H54 (cell line): ENCODE results near the gene DDX42.

Source experiments
- DNase-seq: peaks from one replicate; pipeline ENCODE4 v3.0.0; 2011; ENCODE audit warnings: low spot score, mixed read lengths; ENCODE audit not compliant: insufficient read length
- FAIRE-seq: peaks from 3 replicates; lab custom pipeline; 2011; peaks lifted over from hg19 to GRCh38; lab: Jason Lieb, UNC
- POLR2A ChIP-seq: IDR thresholded peaks from 2 replicates; pipeline ENCODE4 v1.6.1; 2011; ENCODE audit warnings: low read depth, mild to moderate bottlenecking, low read length

Gene DDX42, protein sequence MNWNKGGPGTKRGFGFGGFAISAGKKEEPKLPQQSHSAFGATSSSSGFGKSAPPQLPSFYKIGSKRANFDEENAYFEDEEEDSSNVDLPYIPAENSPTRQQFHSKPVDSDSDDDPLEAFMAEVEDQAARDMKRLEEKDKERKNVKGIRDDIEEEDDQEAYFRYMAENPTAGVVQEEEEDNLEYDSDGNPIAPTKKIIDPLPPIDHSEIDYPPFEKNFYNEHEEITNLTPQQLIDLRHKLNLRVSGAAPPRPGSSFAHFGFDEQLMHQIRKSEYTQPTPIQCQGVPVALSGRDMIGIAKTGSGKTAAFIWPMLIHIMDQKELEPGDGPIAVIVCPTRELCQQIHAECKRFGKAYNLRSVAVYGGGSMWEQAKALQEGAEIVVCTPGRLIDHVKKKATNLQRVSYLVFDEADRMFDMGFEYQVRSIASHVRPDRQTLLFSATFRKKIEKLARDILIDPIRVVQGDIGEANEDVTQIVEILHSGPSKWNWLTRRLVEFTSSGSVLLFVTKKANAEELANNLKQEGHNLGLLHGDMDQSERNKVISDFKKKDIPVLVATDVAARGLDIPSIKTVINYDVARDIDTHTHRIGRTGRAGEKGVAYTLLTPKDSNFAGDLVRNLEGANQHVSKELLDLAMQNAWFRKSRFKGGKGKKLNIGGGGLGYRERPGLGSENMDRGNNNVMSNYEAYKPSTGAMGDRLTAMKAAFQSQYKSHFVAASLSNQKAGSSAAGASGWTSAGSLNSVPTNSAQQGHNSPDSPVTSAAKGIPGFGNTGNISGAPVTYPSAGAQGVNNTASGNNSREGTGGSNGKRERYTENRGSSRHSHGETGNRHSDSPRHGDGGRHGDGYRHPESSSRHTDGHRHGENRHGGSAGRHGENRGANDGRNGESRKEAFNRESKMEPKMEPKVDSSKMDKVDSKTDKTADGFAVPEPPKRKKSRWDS

DNA sequence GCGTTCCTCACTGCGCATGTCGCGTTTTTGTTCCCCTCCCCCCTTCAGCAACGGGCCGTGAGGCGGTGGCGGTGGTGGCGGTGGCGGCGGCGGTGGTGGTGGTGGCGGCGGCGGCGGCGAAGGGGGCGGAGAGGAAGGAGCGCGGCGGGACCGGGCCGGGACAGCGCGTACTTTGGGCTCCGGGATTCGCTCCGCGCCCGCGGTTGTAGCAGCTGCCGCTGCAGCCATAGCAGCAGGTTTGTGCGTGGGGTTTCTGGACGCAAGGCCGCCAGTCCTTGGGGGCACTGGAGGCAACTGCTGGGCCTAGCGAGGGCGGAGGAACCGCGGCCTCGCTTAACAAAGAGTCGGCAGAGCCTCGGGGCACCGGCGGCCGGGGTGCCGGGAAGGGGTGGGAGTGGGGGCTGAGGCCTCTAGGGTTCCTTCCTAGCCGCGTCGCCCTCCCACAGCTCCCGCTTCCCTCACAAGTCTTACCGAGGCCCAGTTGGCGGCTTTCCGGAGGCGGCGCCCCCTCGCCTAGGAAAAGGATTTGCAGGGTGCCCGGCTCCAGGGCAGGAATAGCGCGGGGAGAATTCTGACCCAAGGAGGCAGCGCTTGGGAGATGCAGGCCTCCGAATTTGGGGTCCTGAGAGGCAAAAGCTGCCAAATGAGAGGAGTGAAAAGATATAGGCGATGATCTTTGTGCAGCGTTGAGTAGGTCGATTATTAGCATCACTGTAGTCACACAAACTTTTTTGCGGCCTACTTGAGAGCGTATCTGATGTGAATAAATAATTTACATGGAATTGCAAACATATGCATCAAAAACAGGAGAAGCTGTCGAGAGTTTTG, at the start of gene DDX42:
Gene DDX42, plus strand, starts transcription at position 30 of the 828 bp plus-strand sequence. CDS start 12,880 bp downstream, outside the sequence.
- peak; percentile 87 for TF ChIP-seq POLR2A
- no peak for FAIRE-seq
- DNase-seq: peak; percentile 44

DNA sequence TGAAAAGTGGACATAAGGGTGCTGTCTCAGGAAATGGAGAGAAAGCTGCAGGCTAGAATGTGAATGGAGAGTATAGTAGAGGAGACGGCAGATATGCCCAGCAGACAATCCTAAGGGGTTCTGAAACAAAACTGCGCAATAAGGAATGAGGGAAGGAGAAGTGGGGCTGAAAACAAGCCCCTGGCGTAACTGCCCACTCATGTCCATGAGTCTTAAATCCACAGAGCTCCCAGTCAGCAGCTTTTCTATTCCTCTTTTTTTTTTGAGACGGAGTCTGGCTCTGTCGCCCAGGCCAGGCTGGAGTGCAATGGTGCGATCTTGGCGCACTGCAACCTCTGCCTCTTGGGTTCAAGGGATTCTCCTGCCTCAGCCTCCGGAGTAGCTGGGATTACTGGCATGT, 38.3 kb upstream of the DDX42 start:
- TF ChIP-seq POLR2A: no peak
- DNase-seq (no peak), FAIRE-seq (no peak)

DNA sequence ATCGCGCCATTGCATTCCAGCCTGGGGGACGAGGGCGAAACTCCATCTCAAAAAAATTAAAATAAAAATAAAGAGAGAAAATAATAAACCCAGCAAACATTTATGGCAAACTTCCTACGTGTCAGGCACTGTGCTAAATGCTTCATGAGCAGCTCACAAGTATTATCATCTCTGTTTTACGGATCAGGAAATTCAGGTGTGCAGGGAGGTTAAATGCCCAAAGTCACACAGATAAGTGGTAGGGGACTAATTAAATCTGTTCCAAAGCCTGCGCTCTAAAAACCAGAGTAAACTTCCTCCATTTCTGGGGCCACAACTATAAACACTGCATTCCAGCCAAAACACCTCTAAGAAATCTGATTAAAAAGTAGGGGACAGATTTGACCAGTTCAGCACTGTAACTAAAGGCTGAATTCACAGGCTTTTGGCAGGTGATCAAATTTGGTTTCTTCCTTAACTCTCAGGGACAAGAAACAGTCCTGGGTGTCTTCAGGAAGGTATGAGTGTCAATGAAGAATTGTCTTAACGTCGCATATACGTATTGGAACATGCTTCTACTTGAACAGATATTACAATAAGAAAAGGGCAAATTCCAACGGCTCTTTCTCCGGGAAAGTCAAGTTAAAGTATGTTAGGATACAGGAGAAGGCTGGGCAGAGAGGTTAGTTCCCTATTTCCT, 33.4 kb upstream of the DDX42 start:
- FAIRE-seq: no peak
- TF ChIP-seq POLR2A: no peak
- DNase-seq: peak; percentile 9

DNA sequence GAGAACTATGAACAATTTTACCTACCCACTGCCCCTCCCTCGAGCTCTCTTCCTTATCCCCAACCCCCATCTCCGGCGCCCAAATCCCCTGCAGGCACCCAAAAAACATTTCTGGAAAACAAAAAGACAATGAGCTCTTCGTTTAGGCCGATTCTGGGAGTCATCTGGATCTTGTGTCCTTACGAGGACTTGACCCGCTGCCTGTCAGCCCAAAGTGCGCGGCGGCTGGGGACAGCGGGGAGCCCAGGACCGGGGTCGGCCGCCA, 32.9 kb upstream of the DDX42 start:
- FAIRE-seq: no peak
- DNase-seq: no peak
- TF ChIP-seq POLR2A: no peak

DNA sequence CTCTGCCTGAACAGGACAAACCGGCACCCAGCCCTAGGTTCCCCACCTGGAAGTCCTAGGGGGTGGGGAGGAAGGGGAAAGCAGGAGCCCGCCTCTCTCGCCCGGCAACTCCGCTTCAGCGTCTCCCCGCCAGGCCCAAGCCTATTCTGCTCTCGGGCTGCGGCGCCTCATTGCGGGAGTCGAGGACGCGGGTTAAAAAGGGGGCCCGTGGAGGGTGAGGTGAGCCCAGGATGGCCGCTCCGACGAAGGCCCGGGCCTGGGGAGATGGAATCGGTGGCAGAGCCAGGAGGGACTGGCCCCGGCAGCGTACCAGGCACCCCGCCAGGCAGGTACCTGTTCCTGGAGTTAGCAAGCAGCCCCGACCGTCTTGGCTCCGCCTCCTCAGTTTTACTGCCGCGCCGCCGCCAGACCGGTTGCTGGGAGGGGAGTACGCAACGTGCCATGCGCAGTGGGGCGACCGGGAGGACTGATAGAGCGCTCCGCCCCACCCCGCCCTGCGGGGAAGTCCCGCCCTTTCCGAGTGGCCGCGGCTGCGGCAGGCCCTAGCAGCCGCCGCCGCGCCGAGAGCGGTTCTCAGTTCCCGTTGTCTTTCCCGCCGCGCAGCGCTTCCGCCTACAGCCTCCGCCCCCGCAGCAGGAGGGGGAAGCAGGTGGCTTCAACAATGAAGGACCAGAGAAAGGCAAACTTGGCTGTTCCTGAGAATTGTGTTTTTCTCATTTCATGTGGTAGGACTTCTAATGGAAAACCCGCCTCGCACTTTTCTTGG, 32.4 kb upstream of the DDX42 start, which contains the start of gene STRADA:
Gene STRADA, minus strand, starts transcription at position 392 of the 766 bp plus-strand sequence. CDS start 13,430 bp downstream, outside the sequence.
- FAIRE-seq (peak; percentile 90), DNase-seq (peak; percentile 95)
- peak; percentile 70 for TF ChIP-seq POLR2A

DNA sequence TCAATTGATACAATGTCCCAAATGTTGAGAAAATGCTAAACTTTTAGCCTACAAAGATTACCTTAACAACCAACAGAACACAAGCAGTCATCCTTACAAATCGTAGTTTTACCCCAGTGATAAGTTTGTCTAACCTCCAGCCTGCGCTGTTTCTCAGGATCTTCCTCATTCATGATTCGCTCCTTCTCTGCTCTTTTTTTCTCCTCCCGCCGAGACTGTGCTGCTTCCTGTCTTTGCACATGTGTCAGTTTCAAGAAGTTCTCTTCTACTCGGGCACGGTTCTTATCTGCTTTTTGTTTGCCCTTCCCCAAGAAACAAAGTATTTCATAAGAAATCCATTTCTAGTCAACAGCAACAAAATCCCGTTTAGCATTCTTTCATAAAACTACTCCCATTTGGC, 22.2 kb upstream of the DDX42 start:
- no peak for TF ChIP-seq POLR2A
- no peak for FAIRE-seq
- no peak for DNase-seq

DNA sequence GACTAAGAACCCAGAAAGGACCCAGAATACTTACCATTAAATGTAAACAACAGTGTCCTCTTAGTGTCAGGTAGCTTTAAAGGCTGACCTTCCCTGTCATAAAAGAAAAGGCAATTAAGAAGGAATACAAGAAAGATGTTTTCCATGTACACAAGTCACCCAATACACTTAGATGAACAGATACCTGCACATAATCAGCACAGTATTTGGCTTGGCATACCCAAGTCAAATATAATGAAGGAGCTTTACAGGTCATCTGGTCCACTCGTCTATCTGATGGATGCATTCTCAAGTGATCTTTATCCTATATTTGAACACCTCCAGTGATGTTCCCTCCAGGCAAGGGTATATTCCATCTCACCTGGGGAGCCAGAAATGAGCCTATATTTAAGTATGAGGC, 21.3 kb upstream of the DDX42 start:
- TF ChIP-seq POLR2A: no peak
- DNase-seq (no peak), FAIRE-seq (no peak)

DNA sequence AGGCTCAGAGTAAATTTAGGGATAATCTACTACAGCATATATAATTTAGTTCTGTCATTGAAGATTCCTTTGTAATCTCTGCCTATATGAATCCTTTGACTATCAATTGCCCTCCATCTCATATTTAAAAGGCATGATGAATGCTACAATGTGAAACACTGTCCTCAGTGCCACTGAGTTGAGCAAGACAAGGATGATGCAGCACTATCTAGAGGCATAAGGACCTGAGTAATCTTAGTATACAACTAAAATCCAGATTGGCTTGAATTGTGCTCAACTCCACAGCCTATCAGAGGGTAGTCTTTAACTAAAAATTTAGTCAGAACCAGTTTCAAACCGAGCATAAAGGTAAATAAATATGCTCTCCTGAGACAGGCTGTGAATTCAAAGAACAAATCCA, 20.8 kb upstream of the DDX42 start:
- TF ChIP-seq POLR2A: no peak
- DNase-seq (no peak), FAIRE-seq (no peak)

DNA sequence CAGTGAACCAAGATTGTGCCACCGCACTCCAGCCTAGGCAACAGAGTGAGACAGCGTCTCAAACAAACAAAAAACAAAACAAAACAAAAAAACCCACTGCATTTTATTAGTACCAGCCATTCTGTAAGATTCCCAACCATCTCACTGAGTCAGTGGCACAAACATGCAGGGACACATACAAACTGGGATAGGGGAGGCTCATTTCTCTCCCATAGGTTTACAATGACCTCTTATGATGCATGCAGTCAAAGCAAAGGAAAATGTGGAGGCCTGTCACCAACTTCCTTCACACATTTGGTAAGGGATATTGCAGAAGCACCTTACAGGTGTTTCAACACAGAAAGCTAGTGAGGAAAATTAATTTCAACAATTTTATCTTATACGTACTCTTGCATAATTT, 19.9 kb upstream of the DDX42 start:
- FAIRE-seq (no peak), DNase-seq (no peak)
- no peak for TF ChIP-seq POLR2A

DNA sequence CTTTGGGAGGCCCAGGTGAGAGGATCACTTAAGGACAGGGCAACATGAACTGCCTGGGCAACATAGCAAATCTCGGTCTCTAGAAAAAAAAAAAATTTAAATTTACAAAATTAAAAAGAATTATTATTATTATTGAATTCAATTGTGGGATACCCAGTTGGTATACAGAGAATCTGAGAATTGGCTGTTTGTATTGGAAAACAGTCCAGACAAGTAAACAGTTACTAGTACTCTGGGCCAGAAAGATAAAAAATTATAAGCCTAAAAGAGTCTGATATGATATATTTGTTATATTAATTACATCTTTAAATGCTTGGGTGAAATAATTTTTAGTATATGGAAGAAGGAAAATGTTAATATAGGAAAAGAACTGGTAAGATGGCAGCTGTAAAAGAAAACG, 15.5 kb upstream of the DDX42 start:
- no peak for FAIRE-seq
- no peak for TF ChIP-seq POLR2A
- no peak for DNase-seq

DNA sequence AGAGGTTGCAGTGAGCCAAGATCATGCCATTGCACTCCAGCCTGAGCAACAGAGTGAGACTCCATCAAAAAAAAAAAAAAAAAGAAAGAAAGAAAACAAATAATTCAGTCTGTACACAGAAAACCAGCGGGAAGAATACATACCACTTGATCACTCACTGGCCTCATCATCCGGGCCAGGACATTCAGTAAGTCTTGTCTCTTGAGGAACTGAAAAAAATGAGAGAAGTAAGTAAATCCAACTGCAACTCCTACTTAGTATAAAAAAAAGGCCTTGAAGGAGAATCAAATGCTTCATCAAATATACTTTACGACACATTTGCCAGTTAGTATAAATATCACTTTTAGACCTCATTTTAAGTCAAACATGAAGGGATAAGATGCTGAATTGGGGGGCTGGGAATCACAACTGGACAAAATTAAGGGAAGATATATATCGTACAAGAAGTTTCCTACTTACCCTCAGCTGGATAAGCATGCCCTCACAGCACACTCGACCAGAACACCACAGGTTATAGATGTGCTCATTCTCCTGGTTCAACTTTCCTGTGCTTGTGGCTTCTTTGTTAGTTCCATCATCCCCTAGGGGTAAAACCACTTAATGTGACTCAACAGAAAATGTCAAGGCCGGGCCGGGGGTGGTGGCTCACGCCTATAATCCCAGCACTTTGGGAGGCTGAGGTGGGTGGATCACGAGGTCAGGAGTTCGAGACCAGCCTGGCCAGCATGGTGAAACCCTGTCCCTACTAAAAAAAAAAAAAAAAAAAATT, 13.0 kb upstream of the DDX42 start:
- FAIRE-seq: no peak
- DNase-seq: no peak

More for the DNA sequence above, 13.0 kb upstream of the DDX42 start:
- no peak for TF ChIP-seq POLR2A
